GM18520 (cell line): ENCODE measurements around the gene MAGEB2.
"Not testable (repeated sequence)": the region's sequence is repeated elsewhere in the genome, so short reads cannot be mapped to it uniquely, and the experiment has no call there.

Source experiments
- ATAC-seq: cut with Tn5 transposase; IDR thresholded peaks from one replicate; pipeline ENCODE4 v1.9.1; 2021; ENCODE audit not compliant: unreplicated experiment

Gene MAGEB2

GRCh38 chrX:30215357-30215843, at the start of gene MAGEB2:
MAGEB2 (plus strand) TSS chrX:30215563; CDS start chrX:30218581, 3,018 bp downstream.
- ATAC-seq, result no peak

GRCh38 chrX:30170900-30171299, 44.5 kb upstream of the MAGEB2 start:
- no peak for ATAC-seq

GRCh38 chrX:30181353-30181752, 34.0 kb upstream of the MAGEB2 start:
- ATAC-seq, result no peak

GRCh38 chrX:30183554-30183953, 31.8 kb upstream of the MAGEB2 start:
- ATAC-seq, result no peak

- ATAC-seq, result no peak
Observed at GRCh38 chrX:30190426-30190825, 24.9 kb upstream of the MAGEB2 start.

GRCh38 chrX:30193910-30194309, 21.5 kb upstream of the MAGEB2 start:
- not testable (repeated sequence) for ATAC-seq

- no peak for ATAC-seq
Observed at GRCh38 chrX:30196322-30196721, 19.0 kb upstream of the MAGEB2 start.

GRCh38 chrX:30212172-30212571, 3.2 kb upstream of the MAGEB2 start:
- ATAC-seq, result no peak

- ATAC-seq, result no peak
Observed at GRCh38 chrX:30217465-30217864, 2.1 kb downstream of the MAGEB2 start.

- ATAC-seq, result no peak
Observed at GRCh38 chrX:30219372-30219771, 4.0 kb downstream of the MAGEB2 start.

- ATAC-seq, result no peak
Observed at GRCh38 chrX:30220661-30221060, 5.3 kb downstream of the MAGEB2 start.

GRCh38 chrX:30224536-30224935, 9.2 kb downstream of the MAGEB2 start:
- ATAC-seq, result no peak

- ATAC-seq, result no peak
Observed at GRCh38 chrX:30228526-30228925, 13.2 kb downstream of the MAGEB2 start.

GRCh38 chrX:30230395-30230794, 15.0 kb downstream of the MAGEB2 start, which contains the start of gene MAGEB3:
MAGEB3 (plus strand) TSS chrX:30230657; CDS start chrX:30235925, 5,268 bp downstream.
- no peak for ATAC-seq

GRCh38 chrX:30241724-30242415, 26.5 kb downstream of the MAGEB2 start, which contains the start of gene MAGEB4:
MAGEB4 (plus strand) TSS chrX:30242000; CDS start chrX:30242136, 136 bp downstream.
- ATAC-seq, result no peak

GRCh38 chrX:30246769-30247489, 31.6 kb downstream of the MAGEB2 start, which contains the start of gene MAGEB1:
MAGEB1 (plus strand) TSS chrX:30247146; CDS start chrX:30250494, 3,348 bp downstream.
- no peak for ATAC-seq

- ATAC-seq, result peak; percentile 88
Observed at GRCh38 chrX:30248854-30249253, 33.5 kb downstream of the MAGEB2 start.

GRCh38 chrX:30253257-30253656, 37.9 kb downstream of the MAGEB2 start:
- peak; percentile 56 for ATAC-seq

- ATAC-seq, result no peak
Observed at GRCh38 chrX:30259927-30260326, 44.6 kb downstream of the MAGEB2 start.

GRCh38 chrX:30261012-30261411, 45.6 kb downstream of the MAGEB2 start:
- ATAC-seq, result no peak

GRCh38 chrX:30262763-30263162, 47.4 kb downstream of the MAGEB2 start:
- ATAC-seq, result no peak
